Esophagus squamous epithelium (tissue), 5 donors: ENCODE results near the gene GPR157. TPM values are rescaled to one million over a fixed set of nuclear protein-coding genes. Genes with fewer than 3 reads are reported as not detected.

Experiments
- DNase-seq: peaks from one replicate; lab custom pipeline; 2025; lab: John Stamatoyannopoulos, UW
- H3K27ac ChIP-seq, 4 donors: fragments of 200-600 bp; sonication (generic); one replicate each; pipeline ENCODE4 v1.5.1; 2016 to 2019; ENCODE audit warnings: mild to moderate bottlenecking in 1 of 4
- H3K27me3 ChIP-seq, 4 donors: fragments of 200-600 bp; sonication (generic); 1 replicate in 3 of 4; 2 replicates in 1 of 4; pipeline versions ENCODE4 v1.5.1 to v1.6.0; 2017 to 2021; ENCODE audit warnings: antibody characterized with exemption in 1 of 4
- H3K36me3 ChIP-seq, 3 donors: fragments of 200-600 bp; sonication (generic); one replicate each; pipeline ENCODE4 v1.5.1; 2016 to 2019
- H3K4me1 ChIP-seq, 3 donors: fragments of 200-600 bp; sonication (generic); one replicate each; pipeline ENCODE4 v1.5.1; 2017 to 2019
- H3K4me3 ChIP-seq, 4 donors: fragments of 200-600 bp; sonication (generic); 1 replicate in 3 of 4; 2 replicates in 1 of 4; pipeline ENCODE4 v1.5.1; 2016 to 2019; ENCODE audit warnings: mild to moderate bottlenecking in 2 of 4, moderate library complexity in 1 of 4
- H3K9me3 ChIP-seq, 3 donors: fragments of 200-600 bp; sonication (generic); one replicate each; pipeline ENCODE4 v1.5.1; 2016 to 2019
- CTCF ChIP-seq, 6 experiments: fragments of 450-650 bp in 4 of 6; fragments of 200-600 bp in 2 of 6; sonication (generic) in 2 of 6; IDR thresholded peaks; one replicate each; pipeline ENCODE4 v1.5.1; 2016 to 2019; ENCODE audit warnings: antibody characterized with exemption in 6 of 6, mild to moderate bottlenecking in 4 of 6, moderate library complexity in 4 of 6
- POLR2A ChIP-seq, 4 donors: fragments of 450-650 bp; IDR thresholded peaks; one replicate each; pipeline ENCODE4 v1.6.1; 2017; ENCODE audit warnings: antibody characterized with exemption in 4 of 4, mild to moderate bottlenecking in 4 of 4, moderate library complexity in 3 of 4
- WGBS, 2 donors: methylation state at CpG; one replicate each; pipeline ENCODE4 v1.1.5; 2018; 5-methylcytosine and 5-hydroxymethylcytosine counted together
- intact Hi-C: fragments of 100-400 bp; cut with DNase I; formaldehyde crosslinking; loops from one replicate; pipeline ENCODE4 v1.15.0; 2022
- total RNA-seq, 4 donors: library from RNA; depleted of rRNA; stranded (reverse); fragments of >200 nt; gene quantifications; one replicate each; pipeline ENCODE4 v1.1.0, GENCODE V29; 2016
- donor health status: DM: yes; HTN: yes; CAD: no.

The GPR157 gene
- total RNA-seq, 4 donors from 2014 or later, result 28.5 to 57.4 (median 30.2) TPM

- H3K27ac ChIP-seq, result peak overlapping the region in 1 of 4 donors; percentile 7
- peaks cover 14 to 86% (median 17%) of the 10 kb centered on the region in 3 donors for H3K4me1 ChIP-seq
- intact Hi-C loops, result no loop called here
- TF ChIP-seq CTCF (IDR thresholded peaks at IDR 0.05), result no peak
- no peak for TF ChIP-seq POLR2A (IDR thresholded peaks at IDR 0.05)
- H3K4me3 ChIP-seq, result no peak overlapping the region
- no peak for DNase-seq
- WGBS, 2 donors, result 63 to 72% methylated on average over 7 to 8 of the region's 9 CpGs
- H3K36me3 ChIP-seq, result peaks cover 0 to 51% (median 6%) of the 10 kb centered on the region in 3 donors
- no peaks in the 10 kb centered on the region for H3K9me3 ChIP-seq
- H3K27me3 ChIP-seq, result no peaks in the 10 kb centered on the region
Observed at GRCh38 chr1:9119745-9120144, 9.2 kb downstream of the GPR157 start.

- Histone ChIP-seq H3K4me1 (peaks cover 13 to 91% (median 23%) of the 10 kb centered on the region in 3 donors), H3K27me3 (no peaks in the 10 kb centered on the region), H3K4me3 (no peak overlapping the region), H3K9me3 (no peaks in the 10 kb centered on the region), H3K27ac (peak overlapping the region in 3 of 4 donors; percentile 24 to 73 (median 62)), H3K36me3 (peaks cover 0 to 53% (median 6%) of the 10 kb centered on the region in 3 donors)
- 53 to 62% methylated on average over 2 to 4 of the region's 7 CpGs for WGBS, 2 donors
- TF ChIP-seq POLR2A (IDR thresholded peaks at IDR 0.05), result no peak
- TF ChIP-seq CTCF (IDR thresholded peaks at IDR 0.05), result no peak
- no peak for DNase-seq
- intact Hi-C loops, result no loop called here
Observed at GRCh38 chr1:9118186-9118585, 10.7 kb downstream of the GPR157 start.

- Histone ChIP-seq H3K4me3 (no peak overlapping the region), H3K27me3 (no peaks in the 10 kb centered on the region), H3K27ac (peak overlapping the region in 3 of 4 donors; percentile 85 to 90 (median 89)), H3K36me3 (peaks cover 0 to 57% (median 8%) of the 10 kb centered on the region in 3 donors), H3K4me1 (peaks cover 13 to 87% (median 35%) of the 10 kb centered on the region in 3 donors), H3K9me3 (no peaks in the 10 kb centered on the region)
- intact Hi-C loops, result no loop called here
- WGBS, 2 donors, result 51 to 59% methylated on average over 5 of the region's 5 CpGs
- DNase-seq, result no peak
- TF ChIP-seq POLR2A (IDR thresholded peaks at IDR 0.05) (no peak), CTCF (IDR thresholded peaks at IDR 0.05) (no peak)
Observed at GRCh38 chr1:9115351-9116205, 13.3 kb downstream of the GPR157 start.

- intact Hi-C loops, result no loop called here
- Histone ChIP-seq H3K27ac (peak overlapping the region; percentile 70 to 90 (median 87)), H3K4me3 (no peak overlapping the region)
Observed at GRCh38 chr1:9112961-9113880, 15.7 kb downstream of the GPR157 start.

More at GRCh38 chr1:9112961-9113880, 15.7 kb downstream of the GPR157 start:
- no peak for DNase-seq
- TF ChIP-seq POLR2A (IDR thresholded peaks at IDR 0.05) (no peak), CTCF (IDR thresholded peaks at IDR 0.05) (no peak)
- peaks cover 2 to 58% (median 3%) of the 10 kb centered on the region in 3 donors for H3K36me3 ChIP-seq
- no peaks in the 10 kb centered on the region for H3K27me3 ChIP-seq
- 35 to 76% methylated on average over 6 to 8 of the region's 13 CpGs for WGBS, 2 donors
- peaks cover 14 to 81% (median 45%) of the 10 kb centered on the region in 3 donors for H3K4me1 ChIP-seq
- no peaks in the 10 kb centered on the region for H3K9me3 ChIP-seq
